H1 (cell line): ENCODE results near the gene HLTF. TPM values are rescaled to one million over a fixed set of nuclear protein-coding genes. Genes with fewer than 3 reads are reported as not detected.

Experiments
- CTCF ChIA-PET: fragments of 300-600 bp; sonication (Branson Sonifier 250); formaldehyde crosslinking; loops from one replicate; lab custom pipeline; 2021; ENCODE audit not compliant: partially characterized antibody; lab: Charles Lee
- POLR2A ChIA-PET: fragments of 300-600 bp; sonication (Branson Sonifier 250); formaldehyde crosslinking; loops from one replicate; lab custom pipeline; 2021; ENCODE audit warnings: inconsistent platforms; ENCODE audit not compliant: partially characterized antibody; lab: Charles Lee
- DNase-seq, 2 experiments: peaks; one replicate each; pipeline versions ENCODE4 v3.0.0 to v3.0.0-alpha.2; 2010 to 2022; ENCODE audit warnings: low spot score in 2 of 2, low read depth in 1 of 2, mixed read lengths in 1 of 2
- FAIRE-seq: peaks from 2 replicates; lab custom pipeline; 2011; peaks lifted over from hg19 to GRCh38; lab: Jason Lieb, UNC
- H2AFZ ChIP-seq: 2 replicates; pipeline ENCODE4 v1.8.1; 2012; ENCODE audit warnings: low read length, inconsistent platforms
- H2AK5ac ChIP-seq: 2 replicates; pipeline ENCODE4 v1.6.1; 2013; ENCODE audit warnings: low read depth, low read length
- H2BK120ac ChIP-seq: replicated peaks from 2 replicates; pipeline ENCODE3; 2013; ENCODE audit warnings: low read depth, low read length, inconsistent platforms
- H2BK12ac ChIP-seq: 2 replicates; pipeline ENCODE4 v1.6.1; 2013; ENCODE audit warnings: low read depth, low read length
- H2BK15ac ChIP-seq: 2 replicates; pipeline ENCODE4 v1.6.1; 2013; ENCODE audit warnings: low read length
- H2BK20ac ChIP-seq: 2 replicates; pipeline ENCODE4 v1.6.1; 2013; ENCODE audit warnings: low read length
- H2BK5ac ChIP-seq: 2 replicates; pipeline ENCODE4 v1.6.1; 2013; ENCODE audit warnings: low read depth, low read length
- H3K14ac ChIP-seq: 2 replicates; pipeline ENCODE4 v1.6.1; 2013; ENCODE audit warnings: inconsistent platforms; ENCODE audit not compliant: insufficient read length
- H3K18ac ChIP-seq: 2 replicates; pipeline ENCODE4 v1.6.1; 2013; ENCODE audit warnings: low read length; ENCODE audit errors: extremely low read depth
- H3K23ac ChIP-seq: 2 replicates; pipeline ENCODE4 v1.6.1; 2013; ENCODE audit warnings: inconsistent platforms; ENCODE audit not compliant: insufficient read length
- H3K23me2 ChIP-seq: 2 replicates; pipeline ENCODE4 v1.6.1; 2013; ENCODE audit warnings: low read depth, low read length
- H3K27ac ChIP-seq: 2 replicates; pipeline ENCODE4 v1.6.1; 2011; ENCODE audit warnings: low read depth, low read length, inconsistent platforms
- H3K27me3 ChIP-seq, 4 experiments: replicated peaks in 1 of 4; 1 replicate in 1 of 4; 2 replicates in 3 of 4; pipeline versions ENCODE4 v1.6.1 to v1.8.1; 2011 to 2013; ENCODE audit warnings: low read length in 3 of 4, mild to moderate bottlenecking in 3 of 4, inconsistent platforms in 2 of 4, mixed read lengths in 2 of 4, moderate library complexity in 1 of 4; ENCODE audit not compliant: control insufficient read depth in 3 of 4, insufficient read depth in 3 of 4; ENCODE audit errors: extremely low read depth in 1 of 4
- H3K36me3 ChIP-seq, 4 experiments: 2 replicates each; pipeline versions ENCODE4 v1.6.1 to v1.8.1; 2011 to 2013; ENCODE audit warnings: mild to moderate bottlenecking in 4 of 4, low read length in 3 of 4, moderate library complexity in 2 of 4, control low read depth in 1 of 4, inconsistent platforms in 1 of 4; ENCODE audit not compliant: insufficient read depth in 4 of 4, control insufficient read depth in 2 of 4
- H3K4ac ChIP-seq: replicated peaks from 2 replicates; pipeline ENCODE3; 2013; ENCODE audit warnings: low read length, low read depth, mixed read lengths, inconsistent platforms; ENCODE audit not compliant: insufficient read length
- H3K4me1 ChIP-seq, 4 experiments: replicated peaks in 1 of 4; 1 replicate in 1 of 4; 2 replicates in 3 of 4; pipeline versions ENCODE4 v1.6.1 to v1.8.1; 2011 to 2013; ENCODE audit warnings: low read length in 3 of 4, inconsistent platforms in 2 of 4, mixed read lengths in 1 of 4; ENCODE audit not compliant: insufficient read depth in 4 of 4, control insufficient read depth in 3 of 4
- H3K4me2 ChIP-seq, 2 experiments: 2 replicates each; pipeline versions ENCODE4 v1.6.1 to v1.8.1; 2011 to 2013; ENCODE audit warnings: low read depth in 2 of 2, low read length in 2 of 2, control low read depth in 1 of 2, inconsistent platforms in 1 of 2, mild to moderate bottlenecking in 1 of 2; ENCODE audit not compliant: insufficient read depth in 1 of 2
- H3K4me3 ChIP-seq, 4 experiments: fragments of 200-600, 300-600 bp in 1 of 4; sonication (generic), shearing (Covaris generic), sonication (Bioruptor Twin) in 1 of 4; 2 replicates each; pipeline versions ENCODE4 v1.5.1 to v1.8.1; 2011 to 2016; ENCODE audit warnings: low read length in 4 of 4, low read depth in 3 of 4, control low read depth in 2 of 4, inconsistent platforms in 2 of 4, mild to moderate bottlenecking in 2 of 4, mixed read lengths in 1 of 4, moderate library complexity in 1 of 4; ENCODE audit not compliant: insufficient read depth in 2 of 4; ENCODE audit errors: extremely low read depth in 1 of 4
- H3K56ac ChIP-seq: replicated peaks from 2 replicates; pipeline ENCODE3; 2013; ENCODE audit warnings: low read depth, mild to moderate bottlenecking, mixed read lengths, low read length, inconsistent platforms; ENCODE audit not compliant: insufficient read length
- H3K79me1 ChIP-seq: 2 replicates; pipeline ENCODE4 v1.6.1; 2013; ENCODE audit warnings: low read depth, low read length, control low read depth
- H3K79me2 ChIP-seq, 2 experiments: 2 replicates each; pipeline versions ENCODE4 v1.6.1 to v1.8.1; 2012 to 2013; ENCODE audit warnings: low read length in 2 of 2, mild to moderate bottlenecking in 2 of 2, inconsistent platforms in 1 of 2; ENCODE audit not compliant: insufficient read depth in 2 of 2, control insufficient read depth in 1 of 2
- H3K9ac ChIP-seq, 4 experiments: replicated peaks in 1 of 4; 1 replicate in 1 of 4; 2 replicates in 3 of 4; pipeline versions ENCODE4 v1.6.1 to v1.8.1; 2011 to 2013; ENCODE audit warnings: low read depth in 3 of 4, low read length in 3 of 4, control low read depth in 2 of 4, mild to moderate bottlenecking in 2 of 4, moderate library complexity in 2 of 4, inconsistent platforms in 1 of 4; ENCODE audit errors: extremely low read depth in 1 of 4
- H3K9me3 ChIP-seq, 2 experiments: 2 replicates each; pipeline versions ENCODE4 v1.6.1 to v1.8.1; 2012 to 2013; ENCODE audit warnings: mild to moderate bottlenecking in 2 of 2, moderate library complexity in 2 of 2, control low read depth in 1 of 2, inconsistent platforms in 1 of 2, low read depth in 1 of 2, low read length in 1 of 2, mixed read lengths in 1 of 2; ENCODE audit not compliant: insufficient read depth in 2 of 2
- H4K20me1 ChIP-seq, 2 experiments: replicated peaks in 1 of 2; 2 replicates each; pipeline versions ENCODE3 to v1.8.1; 2011 to 2013; ENCODE audit warnings: inconsistent platforms in 2 of 2, low read length in 2 of 2, mild to moderate bottlenecking in 1 of 2; ENCODE audit not compliant: insufficient read depth in 2 of 2, control insufficient read depth in 1 of 2
- H4K5ac ChIP-seq: 2 replicates; pipeline ENCODE4 v1.6.1; 2013; ENCODE audit warnings: low read length, low read depth, mixed read lengths, inconsistent platforms; ENCODE audit not compliant: insufficient read length
- H4K8ac ChIP-seq: 2 replicates; pipeline ENCODE4 v1.8.0; 2013; ENCODE audit warnings: mild to moderate bottlenecking, moderate library complexity, low read length, inconsistent platforms; ENCODE audit not compliant: insufficient read depth; ENCODE audit errors: extremely low read depth
- H4K91ac ChIP-seq: replicated peaks from 2 replicates; pipeline ENCODE3; 2013; ENCODE audit warnings: low read length, mixed read lengths, inconsistent platforms; ENCODE audit not compliant: insufficient read length
- ATF3 ChIP-seq: IDR thresholded peaks from 2 replicates; pipeline ENCODE4 v1.6.1; 2011; ENCODE audit warnings: low read depth, mild to moderate bottlenecking, low read length; ENCODE audit not compliant: insufficient read depth
- CBX8 ChIP-seq: fragments of 300-800, 300-1000 bp; sonication (generic); IDR thresholded peaks from 2 replicates; pipeline ENCODE4 v1.7.1; 2016; ENCODE audit warnings: low read depth, low read length, borderline replicate concordance
- EP300 ChIP-seq, 2 experiments: IDR thresholded peaks; 1 replicate in 1 of 2; 2 replicates in 1 of 2; pipeline ENCODE4 v1.6.1; 2011 to 2012; ENCODE audit warnings: low read depth in 2 of 2, low read length in 2 of 2, mild to moderate bottlenecking in 2 of 2, borderline replicate concordance in 1 of 2, inconsistent platforms in 1 of 2, moderate library complexity in 1 of 2
- JUN ChIP-seq: IDR thresholded peaks from 2 replicates; pipeline ENCODE4 v1.6.1; 2011; ENCODE audit warnings: low read depth, mild to moderate bottlenecking, improper control_type of control experiment, low read length
- JUND ChIP-seq: IDR thresholded peaks from 2 replicates; pipeline ENCODE4 v1.6.1; 2011; ENCODE audit warnings: mild to moderate bottlenecking, improper control_type of control experiment, low read length
- KDM5A ChIP-seq: fragments of 200-600 bp; IDR thresholded peaks from 2 replicates; pipeline ENCODE4 v1.7.1; 2012; ENCODE audit warnings: mild to moderate bottlenecking, low read length, inconsistent platforms, mixed read lengths
- NANOG ChIP-seq: IDR thresholded peaks from 2 replicates; pipeline ENCODE4 v1.6.1; 2011; ENCODE audit warnings: low read length, low read depth, mild to moderate bottlenecking, inconsistent platforms; ENCODE audit not compliant: insufficient read depth, poor library complexity, severe bottlenecking
- POU5F1 ChIP-seq: IDR thresholded peaks from 2 replicates; pipeline ENCODE4 v1.6.1; 2011; ENCODE audit warnings: low read depth, mild to moderate bottlenecking, low read length, moderate library complexity
- RFX5 ChIP-seq: IDR thresholded peaks from 2 replicates; pipeline ENCODE4 v1.6.1; 2011; ENCODE audit warnings: low read depth, low read length, improper control_type of control experiment, borderline replicate concordance
- RNF2 ChIP-seq: fragments of 200-900, 300-1000 bp; sonication (generic); IDR thresholded peaks from 2 replicates; pipeline ENCODE4 v1.7.1; 2016; ENCODE audit warnings: borderline replicate concordance, low read depth, mild to moderate bottlenecking, antibody characterized with exemption, low read length; ENCODE audit not compliant: poor library complexity, severe bottlenecking; ENCODE audit errors: missing control alignments
- SP1 ChIP-seq: IDR thresholded peaks from 2 replicates; pipeline ENCODE4 v1.6.1; 2011; ENCODE audit warnings: low read depth, low read length
- SP2 ChIP-seq: IDR thresholded peaks from 2 replicates; pipeline ENCODE4 v1.6.1; 2012; ENCODE audit warnings: mild to moderate bottlenecking, low read length, inconsistent platforms
- SUZ12 ChIP-seq: fragments of 200-600 bp; sonication (generic); IDR thresholded peaks from 2 replicates; pipeline ENCODE4 v1.6.1; 2012; ENCODE audit warnings: mild to moderate bottlenecking, inconsistent platforms, low read length, moderate library complexity, mixed read lengths
- WGBS, 2 experiments: shearing (Covaris generic) in 1 of 2; methylation state at CpG; one replicate each; pipeline versions ENCODE4 v1.1.6 to v1.1.7; 2013 to 2015; ENCODE audit warnings: low lambda C conversion rate in 2 of 2, mixed read lengths in 2 of 2, inconsistent platforms in 1 of 2, low coverage in 1 of 2, missing lambda C conversion rate in 1 of 2; ENCODE audit not compliant: insufficient replicate concordance in 2 of 2, insufficient coverage in 1 of 2, insufficient read length in 1 of 2; ENCODE audit errors: extremely low coverage in 1 of 2, missing lambda C conversion rate in 1 of 2; 5-methylcytosine and 5-hydroxymethylcytosine counted together
- polyA plus RNA-seq, 7 experiments: library from polyadenylated mRNA; depleted of rRNA in 3 of 7; stranded (reverse) in 5 of 7; unstranded in 2 of 7; fragments of >200 nt in 5 of 7; fragments of 200-250 nt in 2 of 7; gene quantifications; 1 replicate in 5 of 7; 2 replicates in 1 of 7; 4 replicates in 1 of 7; pipeline versions ENCODE4 v1.2.1 to v1.2.3, GENCODE V29; 2011 to 2013; ENCODE audit warnings: missing spikeins in 2 of 7, mixed read lengths in 2 of 7
- total RNA-seq: library from RNA; stranded (reverse); fragmentation: NEBNext Ultra II Directional; extraction: Animal tissue kit (Norgen Biotek cat#: 25700); gene quantifications from 2 replicates; pipeline ENCODE4 v1.2.1, GENCODE V29; 2021

The HLTF gene
- total and polyA plus RNA-seq, 2 of the 8 experiments (the other 6 are each of a cell fraction or from before 2014, with no cell fraction given) = 18.1 to 60.3 TPM

DNA sequence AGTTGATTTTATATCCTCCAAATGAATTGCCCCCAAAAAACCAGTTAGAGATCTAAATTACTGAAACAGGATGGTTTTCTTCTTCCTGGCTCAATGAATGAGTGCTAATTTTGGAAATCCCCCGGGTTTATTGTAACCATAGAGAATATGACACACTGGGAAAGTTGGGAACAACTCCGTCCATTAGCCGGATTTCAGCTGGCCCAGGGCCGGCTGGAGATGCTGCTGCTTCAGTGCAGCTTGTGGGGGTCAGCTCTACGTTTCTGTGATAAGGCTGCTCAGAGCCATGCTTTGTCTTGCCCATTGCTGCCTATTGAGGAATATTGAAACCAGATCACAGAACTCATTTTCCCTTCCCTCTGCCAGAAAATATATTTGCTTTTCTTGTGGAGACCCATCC lies 74.7 kb downstream of the HLTF start:
- Histone ChIP-seq H3K14ac (no peak overlapping the region), H3K18ac (no peak overlapping the region), H3K4me3 (no peak overlapping the region), H2BK15ac (no peak overlapping the region), H3K4ac (no peak overlapping the region), H2BK20ac (no peak overlapping the region), H2BK12ac (no peak overlapping the region), H2BK120ac (no peak overlapping the region), H3K36me3 (peaks cover 0 to 26% (median 7%) of the 10 kb centered on the region in 4 experiments; a peak in 4 of 8 replicates), H3K4me1 (peaks cover 0 to 5% (median 1%) of the 10 kb centered on the region in 4 experiments; a peak in 1 of 7 replicates), H3K79me2 (no peaks in the 10 kb centered on the region), H2AFZ (no peak overlapping the region), H3K27ac (no peak overlapping the region), H3K79me1 (peaks cover 1% of the 10 kb centered on the region; the same call in 1 of the 2 replicates), H2AK5ac (no peak overlapping the region), H4K5ac (no peak overlapping the region), H3K9me3 (no peaks in the 10 kb centered on the region), H3K56ac (no peak overlapping the region), H3K27me3 (no peaks in the 10 kb centered on the region), H3K23ac (no peak overlapping the region), H2BK5ac (no peak overlapping the region), H4K91ac (no peak overlapping the region), H3K9ac (no peak overlapping the region), H3K23me2 (no peaks in the 10 kb centered on the region), H4K20me1 (no peaks in the 10 kb centered on the region), H3K4me2 (no peak overlapping the region), H4K8ac (no peak overlapping the region)
- DNase-seq (no peak), FAIRE-seq (no peak)
- no peak for TF ChIP-seq ATF3
- TF ChIP-seq EP300 (IDR thresholded peaks at IDR 0.05; ENCODE audit: borderline replicate concordance in 1 of 2, low read depth in 2 of 2, low read length in 2 of 2) = no peak
- no peak for TF ChIP-seq JUN
- no peak for TF ChIP-seq JUND
- no peak for TF ChIP-seq KDM5A
- TF ChIP-seq RNF2 = no peak
- TF ChIP-seq SUZ12 = no peak
- no peak for TF ChIP-seq SP2
- no peak for TF ChIP-seq RFX5
- no peak for TF ChIP-seq SP1
- no peak for TF ChIP-seq CBX8
- TF ChIP-seq POU5F1 = no peak
- no peak for TF ChIP-seq NANOG
- CTCF ChIA-PET = no interaction called here
- 91% methylated on average over 5 of the region's 5 CpGs; no CpG with 5 or more reads in 1 of the 2 experiments for WGBS, 2 experiments
- POLR2A ChIA-PET = interaction anchor here (0.5 kb wide), 1 partner anchor 56 kb away, joined by 5 read pairs; no protein-coding TSS in a partner anchor
